ENCODE results near the gene ARHGEF28.

ARHGEF28 gene

DNA sequence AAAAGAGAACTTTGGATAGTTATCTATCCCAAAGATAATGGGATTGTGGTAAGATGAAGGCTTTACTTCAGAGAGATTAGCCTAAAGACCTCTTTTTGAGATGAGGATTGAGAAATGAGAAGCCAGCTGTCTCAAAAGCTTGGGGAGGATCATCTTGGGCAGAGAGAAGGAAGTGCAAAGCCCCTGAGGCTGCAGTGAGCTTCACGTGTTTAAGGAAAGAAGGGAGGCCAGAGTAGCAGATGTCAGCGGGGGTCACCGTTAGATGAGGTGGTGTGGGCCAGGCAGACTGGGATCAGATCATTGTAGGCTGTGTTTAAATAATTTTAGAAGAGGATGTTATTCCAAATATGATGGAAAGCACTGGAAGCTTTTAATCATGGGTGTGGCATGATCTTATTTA, 270.1 kb downstream of the ARHGEF28 start:
- DNase-seq = no peak
- in situ Hi-C loops (cut with HindIII; ENCODE audit: low pct_ligation_motif_present, low pct_unique_long_range_greater_than_20kb, low sequenced_read_pairs) = no loop called here

DNA sequence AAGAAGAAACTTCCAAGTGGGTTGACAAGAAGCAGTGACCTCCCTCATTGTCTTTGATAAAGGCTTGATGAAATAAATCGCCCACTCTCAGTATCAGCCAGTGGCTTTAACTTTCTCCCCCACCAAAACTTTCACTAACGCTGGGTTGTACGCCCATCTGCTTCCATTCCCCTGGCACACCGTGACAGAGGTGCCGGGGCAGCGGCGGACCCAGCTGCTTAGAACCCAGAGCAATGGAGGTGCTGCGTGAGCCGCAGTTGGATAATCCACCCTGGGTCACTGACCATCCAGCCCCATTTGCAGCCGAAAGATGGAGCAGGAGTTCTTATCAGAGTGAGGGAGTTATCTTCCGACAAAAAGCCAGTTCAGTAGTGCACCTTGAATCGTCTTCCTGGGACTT, 270.7 kb downstream of the ARHGEF28 start:
- DNase-seq = no peak
- in situ Hi-C loops (cut with HindIII; ENCODE audit: low pct_ligation_motif_present, low pct_unique_long_range_greater_than_20kb, low sequenced_read_pairs) = no loop called here

DNA sequence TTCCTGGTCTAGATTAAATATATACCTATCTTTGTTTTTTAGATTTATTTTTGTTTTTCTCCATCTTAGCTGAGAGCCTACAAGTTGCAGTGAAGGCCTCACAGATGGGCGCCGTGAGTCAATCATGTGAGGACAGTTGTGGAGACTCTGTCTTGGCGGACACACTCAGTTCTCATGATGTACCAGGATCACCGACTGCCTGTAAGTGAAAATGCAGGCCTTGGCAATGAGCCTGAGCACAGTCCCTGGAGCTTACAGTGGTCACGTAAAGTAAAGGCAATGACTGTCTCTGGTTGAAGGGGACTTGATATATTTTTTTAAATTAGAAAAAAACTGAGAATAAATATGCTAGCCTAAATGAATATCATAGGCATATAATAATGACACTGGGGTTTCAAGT, 271.9 kb downstream of the ARHGEF28 start:
- in situ Hi-C loops (cut with HindIII; ENCODE audit: low pct_ligation_motif_present, low pct_unique_long_range_greater_than_20kb, low sequenced_read_pairs) = no loop called here

DNA sequence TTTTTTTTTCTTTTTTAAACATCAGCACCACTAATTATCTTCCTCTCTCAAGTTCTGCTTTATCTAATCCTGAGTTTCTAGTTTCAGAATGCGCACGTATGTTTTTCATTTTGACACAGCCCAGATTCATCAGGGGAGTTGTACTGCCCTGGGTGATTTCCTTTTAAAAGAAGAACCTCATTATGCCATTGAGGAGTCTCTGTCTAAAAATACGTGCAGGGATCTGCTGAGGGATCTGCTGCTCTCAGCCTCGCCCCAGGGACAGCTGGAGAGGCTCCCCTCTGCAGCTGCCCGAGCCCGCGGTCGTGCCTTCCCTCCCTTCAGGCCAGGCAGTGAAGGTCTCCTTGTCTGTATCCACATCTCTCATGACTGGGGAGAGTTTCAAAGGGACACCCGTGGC, 273.1 kb downstream of the ARHGEF28 start:
- in situ Hi-C loops (cut with HindIII; ENCODE audit: low pct_ligation_motif_present, low pct_unique_long_range_greater_than_20kb, low sequenced_read_pairs) = no loop called here
- no peak for DNase-seq

More for the DNA sequence above, 271.9 kb downstream of the ARHGEF28 start:
- no peak for DNase-seq

DNA sequence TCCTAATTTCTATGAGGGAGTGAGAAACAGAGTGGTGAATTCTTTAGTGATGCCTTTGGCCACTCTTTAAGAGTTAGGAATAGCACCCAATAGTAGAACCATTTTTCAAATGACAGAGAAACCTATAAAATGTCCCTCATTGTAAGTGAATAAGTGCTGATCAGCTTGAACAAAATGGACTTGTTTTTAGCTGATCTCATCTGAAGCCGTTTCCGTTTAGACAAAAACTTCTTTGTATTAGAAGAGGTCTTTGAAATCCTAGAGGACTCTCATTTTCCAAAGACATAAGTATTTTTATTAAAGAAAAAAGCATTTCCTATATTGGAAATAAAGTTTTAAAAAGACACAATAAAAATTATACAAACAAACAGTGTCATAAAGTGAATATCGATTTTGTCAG, 273.9 kb downstream of the ARHGEF28 start:
- no peak for DNase-seq
- in situ Hi-C loops (cut with HindIII; ENCODE audit: low pct_ligation_motif_present, low pct_unique_long_range_greater_than_20kb, low sequenced_read_pairs) = loop anchor here (25.0 kb wide), 1 partner anchor 762 kb away; no protein-coding TSS in a partner anchor

DNA sequence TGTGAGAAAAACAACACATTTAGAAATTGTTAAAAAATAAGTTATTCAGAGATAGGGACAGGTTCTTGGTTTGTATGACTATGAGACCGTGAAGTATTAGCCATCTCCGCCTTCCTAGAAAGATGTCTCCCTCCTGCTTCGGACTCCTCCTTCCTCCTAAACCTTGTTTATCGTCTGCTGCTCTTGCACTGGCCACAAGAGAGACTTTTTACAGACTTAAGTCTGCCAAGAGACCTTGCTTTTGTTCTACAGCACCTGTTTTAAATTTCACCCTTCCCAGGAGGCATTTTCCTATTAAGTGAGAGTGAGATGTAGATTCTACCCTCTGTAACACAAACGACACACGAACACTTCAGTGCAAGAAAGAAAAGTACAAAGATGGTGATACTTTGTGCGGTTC, 274.6 kb downstream of the ARHGEF28 start:
- in situ Hi-C loops (cut with HindIII; ENCODE audit: low pct_ligation_motif_present, low pct_unique_long_range_greater_than_20kb, low sequenced_read_pairs) = loop anchor here (25.0 kb wide), 1 partner anchor 762 kb away; no protein-coding TSS in a partner anchor
- no peak for DNase-seq

DNA sequence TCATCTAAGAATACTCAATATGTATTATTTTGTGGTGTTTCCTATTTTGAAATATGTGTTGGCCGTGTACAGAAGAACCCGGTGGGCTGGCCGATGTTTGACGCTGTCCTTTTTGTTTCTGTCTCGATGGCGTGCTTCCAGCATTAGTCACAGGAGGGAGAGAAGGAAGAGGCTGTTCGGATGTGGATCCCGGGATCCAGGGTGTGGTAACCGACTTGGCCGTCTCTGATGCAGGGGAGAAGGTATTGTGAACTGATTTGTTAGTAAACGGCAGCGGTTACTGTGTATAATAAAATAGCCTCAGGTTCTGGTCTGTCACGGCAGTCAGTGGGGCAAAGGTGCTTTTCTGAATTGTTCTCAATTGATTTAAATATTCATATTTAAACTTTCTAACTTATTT, 275.0 kb downstream of the ARHGEF28 start:
- in situ Hi-C loops (cut with HindIII; ENCODE audit: low pct_ligation_motif_present, low pct_unique_long_range_greater_than_20kb, low sequenced_read_pairs) = loop anchor here (25.0 kb wide), 1 partner anchor 761 kb away; no protein-coding TSS in a partner anchor
- peak; percentile 78 for DNase-seq

DNA sequence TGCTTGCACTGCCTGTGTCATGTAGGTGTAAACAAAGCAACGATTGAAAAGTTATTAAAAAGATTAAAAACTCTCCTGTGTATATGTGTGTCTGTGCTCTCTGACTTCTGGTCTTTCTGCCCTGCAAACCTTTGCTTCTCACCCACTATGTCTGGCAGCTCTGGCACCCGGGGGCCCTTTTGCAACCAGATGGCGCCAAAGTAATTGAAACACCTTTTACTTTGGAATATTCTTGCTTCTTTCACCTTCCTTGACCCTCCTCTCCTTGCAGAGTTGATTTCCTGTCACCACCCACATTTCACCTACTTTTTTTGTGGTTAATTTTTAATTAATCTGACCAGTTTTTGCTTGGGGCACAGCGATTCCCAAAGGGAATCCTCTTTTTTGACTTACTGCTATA, 275.5 kb downstream of the ARHGEF28 start:
- DNase-seq = peak; percentile 40
- in situ Hi-C loops (cut with HindIII; ENCODE audit: low pct_ligation_motif_present, low pct_unique_long_range_greater_than_20kb, low sequenced_read_pairs) = loop anchor here (25.0 kb wide), 1 partner anchor 761 kb away; no protein-coding TSS in a partner anchor

DNA sequence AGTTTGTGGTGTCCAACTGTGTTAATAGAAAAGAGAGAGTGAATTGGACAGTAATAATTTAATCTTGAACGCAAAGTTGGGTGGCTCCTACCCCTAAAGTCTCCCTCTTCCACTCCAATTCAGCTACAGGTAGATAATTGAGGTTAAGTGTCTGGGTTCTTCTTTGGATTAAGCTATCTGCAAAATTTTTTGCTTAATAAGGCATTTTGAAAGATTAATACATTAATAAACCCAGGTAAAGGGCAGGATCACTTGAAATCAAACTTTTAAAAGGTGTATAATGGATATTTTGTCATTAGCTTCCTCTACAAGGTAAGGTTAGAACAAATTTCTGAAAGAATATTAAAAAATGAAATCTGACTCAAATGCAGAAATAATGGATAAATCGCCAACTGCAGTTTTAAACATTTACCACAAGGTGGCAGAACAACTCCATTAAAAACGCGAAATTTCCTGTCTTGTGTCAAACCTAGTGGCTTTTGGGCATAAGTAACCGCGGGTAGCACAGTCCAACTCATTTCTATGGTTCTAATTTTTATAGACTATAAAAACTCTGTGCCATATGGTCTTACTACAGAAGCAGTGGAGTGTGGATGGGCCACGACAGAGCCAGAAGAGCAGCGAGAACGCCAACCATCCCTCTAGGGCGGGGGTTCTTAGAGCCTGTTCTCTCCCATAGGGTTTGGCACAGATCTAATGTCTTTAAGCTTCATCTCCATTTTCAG, 276.5 kb downstream of the ARHGEF28 start:
- in situ Hi-C loops (cut with HindIII; ENCODE audit: low pct_ligation_motif_present, low pct_unique_long_range_greater_than_20kb, low sequenced_read_pairs) = loop anchor here (25.0 kb wide), 1 partner anchor 760 kb away; no protein-coding TSS in a partner anchor
- peak; percentile 56 for DNase-seq

DNA sequence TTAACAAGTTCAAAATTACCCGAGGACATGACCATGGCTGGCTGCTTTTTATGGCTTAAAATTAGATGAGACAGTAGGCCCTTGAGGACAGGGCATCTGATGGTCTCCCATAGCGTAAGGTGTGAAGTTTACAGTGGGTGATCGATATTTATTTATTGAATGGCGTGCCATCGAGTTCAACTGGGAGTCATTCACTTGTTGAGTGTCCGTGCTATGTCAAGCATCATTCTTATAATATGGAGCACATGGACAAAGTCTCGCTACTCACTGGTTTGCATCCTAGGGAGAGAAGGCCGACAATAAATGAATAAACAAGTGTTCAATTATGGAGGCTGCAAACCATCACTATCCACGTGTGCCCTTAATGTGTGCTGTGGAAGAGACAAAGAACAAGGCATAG, 277.2 kb downstream of the ARHGEF28 start:
- no peak for DNase-seq
- in situ Hi-C loops (cut with HindIII; ENCODE audit: low pct_ligation_motif_present, low pct_unique_long_range_greater_than_20kb, low sequenced_read_pairs) = loop anchor here (25.0 kb wide), 1 partner anchor 759 kb away; no protein-coding TSS in a partner anchor

DNA sequence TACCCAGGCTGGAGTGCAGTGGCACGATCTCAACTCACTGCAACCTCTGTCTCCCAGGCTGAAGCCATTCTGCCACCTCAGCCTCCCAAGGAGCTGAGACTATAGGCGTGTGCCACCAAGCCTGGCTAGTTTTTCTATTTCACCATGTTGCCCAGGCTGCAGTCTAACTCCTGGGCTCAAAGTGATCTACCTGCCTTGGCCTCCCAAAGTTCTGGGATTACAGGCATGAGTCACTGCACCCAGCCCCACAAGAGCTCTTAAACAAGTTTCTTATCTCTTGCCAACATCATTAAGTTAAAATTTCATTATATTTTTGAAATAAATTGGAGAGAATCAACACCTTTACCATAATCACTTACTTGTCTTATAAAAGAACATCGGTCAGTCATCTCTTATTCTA, 280.3 kb downstream of the ARHGEF28 start:
- in situ Hi-C loops (cut with HindIII; ENCODE audit: low pct_ligation_motif_present, low pct_unique_long_range_greater_than_20kb, low sequenced_read_pairs) = loop anchor here (25.0 kb wide), 1 partner anchor 756 kb away; no protein-coding TSS in a partner anchor
- no peak for DNase-seq

DNA sequence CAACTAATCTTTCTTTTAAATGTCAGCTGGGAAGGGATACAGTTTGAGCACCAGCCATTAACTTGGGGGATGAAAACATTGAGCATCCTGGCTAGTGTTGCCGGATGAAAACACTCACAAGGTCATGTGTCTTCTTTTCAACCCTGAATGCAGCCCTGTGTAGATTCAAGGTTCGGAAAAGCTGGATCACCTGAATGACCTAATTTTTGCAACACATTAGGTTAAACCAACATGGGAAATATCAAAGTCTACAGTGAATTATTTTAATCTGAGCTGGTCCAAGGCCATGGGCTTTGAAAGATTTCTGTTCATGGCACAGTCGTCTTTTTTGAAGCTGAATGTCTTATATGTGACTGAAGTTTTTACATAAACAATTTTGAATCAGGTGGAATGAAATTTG, 281.2 kb downstream of the ARHGEF28 start:
- DNase-seq = no peak
- in situ Hi-C loops (cut with HindIII; ENCODE audit: low pct_ligation_motif_present, low pct_unique_long_range_greater_than_20kb, low sequenced_read_pairs) = loop anchor here (25.0 kb wide), 1 partner anchor 755 kb away; no protein-coding TSS in a partner anchor

DNA sequence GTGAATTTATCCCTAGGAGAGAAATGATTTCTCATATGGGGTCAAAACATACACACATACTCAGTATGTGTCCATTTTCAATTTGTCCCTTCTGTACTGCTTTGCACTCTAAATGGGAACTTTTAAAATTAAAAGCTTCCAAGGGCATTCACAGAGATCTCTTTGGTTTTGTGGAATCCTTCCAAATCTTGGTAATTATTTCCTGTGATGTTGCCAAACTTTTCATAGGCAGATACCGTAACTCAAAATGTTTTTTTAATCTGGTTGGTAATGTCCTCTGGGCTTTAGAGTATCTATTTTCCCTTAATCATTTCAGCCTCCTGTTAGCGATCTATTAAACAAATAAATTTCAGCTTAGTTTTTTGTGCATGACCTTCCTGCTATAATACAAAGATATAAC, 282.4 kb downstream of the ARHGEF28 start:
- no peak for DNase-seq
- in situ Hi-C loops (cut with HindIII; ENCODE audit: low pct_ligation_motif_present, low pct_unique_long_range_greater_than_20kb, low sequenced_read_pairs) = loop anchor here (25.0 kb wide), 1 partner anchor 754 kb away; no protein-coding TSS in a partner anchor

DNA sequence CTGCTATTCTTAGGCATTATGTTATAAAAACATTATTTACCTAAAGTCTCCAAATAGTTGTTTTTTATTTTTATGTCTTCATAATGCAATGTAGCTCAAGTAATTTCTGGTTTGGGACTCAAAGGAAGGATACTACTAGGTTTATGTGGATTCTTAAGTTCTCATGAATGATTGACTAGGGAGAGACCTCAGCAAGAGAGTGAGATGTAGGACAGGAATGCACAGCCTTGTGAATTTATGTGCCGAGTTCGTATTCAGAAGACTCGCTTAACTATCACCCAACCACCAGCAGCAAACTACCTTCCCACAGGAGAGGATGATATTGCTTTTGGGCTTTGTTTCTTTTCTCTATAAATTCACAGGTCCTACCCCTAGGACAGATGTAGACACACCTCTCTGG, 282.9 kb downstream of the ARHGEF28 start:
- DNase-seq = peak; percentile 61
- in situ Hi-C loops (cut with HindIII; ENCODE audit: low pct_ligation_motif_present, low pct_unique_long_range_greater_than_20kb, low sequenced_read_pairs) = loop anchor here (25.0 kb wide), 1 partner anchor 753 kb away; no protein-coding TSS in a partner anchor

DNA sequence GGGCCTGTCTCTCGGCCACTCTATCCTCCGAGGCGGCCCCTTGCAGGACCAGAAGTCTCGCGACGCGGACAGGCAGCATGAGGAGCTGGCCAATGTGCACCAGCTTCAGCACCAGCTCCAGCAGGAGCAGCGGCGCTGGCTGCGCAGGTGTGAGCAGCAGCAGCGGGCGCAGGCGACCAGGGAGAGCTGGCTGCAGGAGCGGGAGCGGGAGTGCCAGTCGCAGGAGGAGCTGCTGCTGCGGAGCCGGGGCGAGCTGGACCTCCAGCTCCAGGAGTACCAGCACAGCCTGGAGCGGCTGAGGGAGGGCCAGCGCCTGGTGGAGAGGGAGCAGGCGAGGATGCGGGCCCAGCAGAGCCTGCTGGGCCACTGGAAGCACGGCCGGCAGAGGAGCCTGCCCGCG, 283.5 kb downstream of the ARHGEF28 start:
- DNase-seq = no peak
- in situ Hi-C loops (cut with HindIII; ENCODE audit: low pct_ligation_motif_present, low pct_unique_long_range_greater_than_20kb, low sequenced_read_pairs) = loop anchor here (25.0 kb wide), 1 partner anchor 753 kb away; no protein-coding TSS in a partner anchor

DNA sequence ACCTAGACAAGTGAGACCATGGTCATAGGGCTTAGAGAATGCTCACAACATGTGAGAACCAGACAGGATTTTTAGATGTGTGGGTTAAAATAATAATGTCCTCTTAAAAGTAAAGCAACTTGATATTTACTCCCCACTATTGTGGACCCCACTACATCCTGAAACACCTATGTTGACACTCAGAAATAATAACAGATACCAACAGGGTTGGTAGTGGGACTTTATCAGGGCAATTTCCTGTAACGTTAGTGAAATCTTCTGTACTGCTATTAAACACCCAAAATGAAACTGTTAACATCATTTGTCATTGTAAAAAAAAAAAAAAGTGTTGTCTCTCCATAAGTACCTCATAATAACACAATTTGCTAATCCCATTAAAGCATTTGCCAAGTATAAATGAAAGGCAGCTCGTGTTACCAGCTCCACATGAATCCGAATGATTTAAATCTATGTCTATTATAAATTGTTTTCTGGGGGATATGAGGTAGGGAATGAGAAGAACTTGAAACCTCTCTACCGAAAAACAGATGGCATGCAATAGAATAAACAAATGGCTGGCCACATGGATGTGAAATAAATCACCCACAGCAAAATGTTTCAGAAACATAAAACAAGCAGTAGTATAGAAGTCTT, 285.9 kb downstream of the ARHGEF28 start:
- DNase-seq = no peak
- in situ Hi-C loops (cut with HindIII; ENCODE audit: low pct_ligation_motif_present, low pct_unique_long_range_greater_than_20kb, low sequenced_read_pairs) = loop anchor here (25.0 kb wide), 1 partner anchor 750 kb away; no protein-coding TSS in a partner anchor

DNA sequence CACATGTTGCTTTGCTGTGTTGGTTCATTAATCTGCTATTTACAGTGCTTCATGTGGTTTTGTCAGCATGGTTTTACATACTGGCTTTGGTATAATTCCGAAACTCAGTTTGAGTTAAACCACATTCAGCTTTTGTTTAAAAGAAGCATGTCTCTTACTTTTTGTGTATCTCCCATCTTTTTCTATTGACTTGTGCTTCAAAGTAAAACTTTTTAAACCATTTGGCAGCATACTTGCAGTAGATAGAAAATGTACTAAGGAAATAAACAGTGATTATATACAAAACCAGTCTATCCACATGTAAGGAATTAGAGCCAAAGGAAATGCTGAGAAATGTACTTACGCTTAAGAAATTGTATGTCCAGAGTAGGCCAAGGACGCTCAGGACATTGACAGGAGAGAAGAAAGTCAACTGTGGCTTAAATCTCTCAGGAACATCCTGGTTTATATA, 286.9 kb downstream of the ARHGEF28 start:
- in situ Hi-C loops (cut with HindIII; ENCODE audit: low pct_ligation_motif_present, low pct_unique_long_range_greater_than_20kb, low sequenced_read_pairs) = loop anchor here (25.0 kb wide), 1 partner anchor 749 kb away; no protein-coding TSS in a partner anchor
- DNase-seq = no peak

DNA sequence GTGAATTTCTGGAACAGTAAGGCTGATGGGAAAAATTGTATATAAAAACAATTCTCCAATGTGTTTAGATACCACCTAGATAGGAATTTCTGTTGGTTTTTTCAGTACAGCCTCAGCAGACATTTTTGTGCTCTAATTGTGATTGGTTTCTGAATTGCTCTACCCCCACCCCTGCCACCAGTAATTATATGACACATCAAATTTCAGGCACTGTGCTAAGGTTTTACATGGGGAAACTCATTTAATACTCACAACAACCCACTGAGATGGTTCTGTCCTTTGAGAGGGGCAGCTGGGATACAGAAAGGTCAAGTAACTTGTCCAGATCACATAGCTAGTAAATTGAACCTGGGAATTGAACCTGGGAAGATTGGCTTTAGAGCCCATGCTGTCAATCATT, 288.0 kb downstream of the ARHGEF28 start:
- in situ Hi-C loops (cut with HindIII; ENCODE audit: low pct_ligation_motif_present, low pct_unique_long_range_greater_than_20kb, low sequenced_read_pairs) = loop anchor here (25.0 kb wide), 1 partner anchor 748 kb away; no protein-coding TSS in a partner anchor
- no peak for DNase-seq

DNA sequence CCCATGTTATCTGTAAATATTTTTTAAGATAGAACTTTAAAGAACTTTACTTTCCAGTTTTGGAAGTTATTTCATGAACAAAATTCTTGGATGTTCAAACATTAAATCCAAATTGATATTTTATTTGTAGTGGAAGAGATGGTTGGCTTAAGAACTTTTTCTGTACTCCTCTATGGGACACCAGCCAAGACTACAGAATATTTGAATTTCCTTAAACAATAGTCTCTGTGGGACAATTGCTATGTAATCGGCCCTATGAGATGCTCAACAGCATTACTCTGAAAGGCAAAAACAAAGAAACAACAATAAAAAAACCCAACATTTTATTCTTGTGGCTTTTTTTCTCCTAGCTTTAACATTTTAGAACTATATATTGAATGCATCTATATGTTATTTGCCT, 289.3 kb downstream of the ARHGEF28 start:
- no peak for DNase-seq
- in situ Hi-C loops (cut with HindIII; ENCODE audit: low pct_ligation_motif_present, low pct_unique_long_range_greater_than_20kb, low sequenced_read_pairs) = loop anchor here (25.0 kb wide), 1 partner anchor 747 kb away; no protein-coding TSS in a partner anchor
